Measurements from ENCODE around the gene ZNF684.
"Not testable (repeated sequence)": the region's sequence is repeated elsewhere in the genome, so short reads cannot be mapped to it uniquely, and the experiment has no call there.

DNA sequence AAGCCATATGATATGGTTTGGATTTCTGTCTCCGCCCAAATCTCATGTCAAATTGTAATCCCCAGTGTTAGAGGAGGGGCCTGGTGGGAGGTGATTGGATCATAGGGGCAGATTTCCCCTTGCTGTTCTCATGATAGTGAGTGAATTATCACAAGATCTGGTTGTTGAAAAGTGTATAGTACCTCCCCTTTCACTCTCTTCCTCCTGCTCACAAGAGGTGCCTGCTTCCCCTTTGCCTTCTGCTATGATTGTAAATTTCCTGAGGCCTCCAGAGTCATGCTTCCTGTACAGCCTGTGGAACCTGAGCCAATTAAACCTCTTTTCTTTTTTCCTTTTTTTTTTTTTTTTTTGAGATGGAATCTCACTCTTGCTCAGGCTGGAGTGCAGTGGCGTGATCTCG is 43.4 kb downstream of the ZNF684 start:
- TF ChIP-seq, protein P1, sequence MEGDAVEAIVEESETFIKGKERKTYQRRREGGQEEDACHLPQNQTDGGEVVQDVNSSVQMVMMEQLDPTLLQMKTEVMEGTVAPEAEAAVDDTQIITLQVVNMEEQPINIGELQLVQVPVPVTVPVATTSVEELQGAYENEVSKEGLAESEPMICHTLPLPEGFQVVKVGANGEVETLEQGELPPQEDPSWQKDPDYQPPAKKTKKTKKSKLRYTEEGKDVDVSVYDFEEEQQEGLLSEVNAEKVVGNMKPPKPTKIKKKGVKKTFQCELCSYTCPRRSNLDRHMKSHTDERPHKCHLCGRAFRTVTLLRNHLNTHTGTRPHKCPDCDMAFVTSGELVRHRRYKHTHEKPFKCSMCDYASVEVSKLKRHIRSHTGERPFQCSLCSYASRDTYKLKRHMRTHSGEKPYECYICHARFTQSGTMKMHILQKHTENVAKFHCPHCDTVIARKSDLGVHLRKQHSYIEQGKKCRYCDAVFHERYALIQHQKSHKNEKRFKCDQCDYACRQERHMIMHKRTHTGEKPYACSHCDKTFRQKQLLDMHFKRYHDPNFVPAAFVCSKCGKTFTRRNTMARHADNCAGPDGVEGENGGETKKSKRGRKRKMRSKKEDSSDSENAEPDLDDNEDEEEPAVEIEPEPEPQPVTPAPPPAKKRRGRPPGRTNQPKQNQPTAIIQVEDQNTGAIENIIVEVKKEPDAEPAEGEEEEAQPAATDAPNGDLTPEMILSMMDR (IDR thresholded peaks at IDR 0.05; ENCODE audit: insufficient read depth, low read length), result not testable (repeated sequence)
- not testable (repeated sequence) for TF ChIP-seq POLR2AphosphoS5 (IDR thresholded peaks at IDR 0.05; ENCODE audit: low read depth)
- TF ChIP-seq, protein P2, sequence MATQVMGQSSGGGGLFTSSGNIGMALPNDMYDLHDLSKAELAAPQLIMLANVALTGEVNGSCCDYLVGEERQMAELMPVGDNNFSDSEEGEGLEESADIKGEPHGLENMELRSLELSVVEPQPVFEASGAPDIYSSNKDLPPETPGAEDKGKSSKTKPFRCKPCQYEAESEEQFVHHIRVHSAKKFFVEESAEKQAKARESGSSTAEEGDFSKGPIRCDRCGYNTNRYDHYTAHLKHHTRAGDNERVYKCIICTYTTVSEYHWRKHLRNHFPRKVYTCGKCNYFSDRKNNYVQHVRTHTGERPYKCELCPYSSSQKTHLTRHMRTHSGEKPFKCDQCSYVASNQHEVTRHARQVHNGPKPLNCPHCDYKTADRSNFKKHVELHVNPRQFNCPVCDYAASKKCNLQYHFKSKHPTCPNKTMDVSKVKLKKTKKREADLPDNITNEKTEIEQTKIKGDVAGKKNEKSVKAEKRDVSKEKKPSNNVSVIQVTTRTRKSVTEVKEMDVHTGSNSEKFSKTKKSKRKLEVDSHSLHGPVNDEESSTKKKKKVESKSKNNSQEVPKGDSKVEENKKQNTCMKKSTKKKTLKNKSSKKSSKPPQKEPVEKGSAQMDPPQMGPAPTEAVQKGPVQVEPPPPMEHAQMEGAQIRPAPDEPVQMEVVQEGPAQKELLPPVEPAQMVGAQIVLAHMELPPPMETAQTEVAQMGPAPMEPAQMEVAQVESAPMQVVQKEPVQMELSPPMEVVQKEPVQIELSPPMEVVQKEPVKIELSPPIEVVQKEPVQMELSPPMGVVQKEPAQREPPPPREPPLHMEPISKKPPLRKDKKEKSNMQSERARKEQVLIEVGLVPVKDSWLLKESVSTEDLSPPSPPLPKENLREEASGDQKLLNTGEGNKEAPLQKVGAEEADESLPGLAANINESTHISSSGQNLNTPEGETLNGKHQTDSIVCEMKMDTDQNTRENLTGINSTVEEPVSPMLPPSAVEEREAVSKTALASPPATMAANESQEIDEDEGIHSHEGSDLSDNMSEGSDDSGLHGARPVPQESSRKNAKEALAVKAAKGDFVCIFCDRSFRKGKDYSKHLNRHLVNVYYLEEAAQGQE (IDR thresholded peaks at IDR 0.05; ENCODE audit: insufficient replicate concordance, low read depth), result not testable (repeated sequence)

All from HL-60 (cell line).